Adrenal gland (tissue), 12 donors: ENCODE measurements around the gene GOLGA6D. TPM values are rescaled to one million over a fixed set of nuclear protein-coding genes. Genes with fewer than 3 reads are reported as not detected.
A peak's percentile ranks its signal among the peaks of the same experiment; 100 is the strongest.

Source experiments
- DNase-seq, 7 donors: peaks; one replicate each; pipeline ENCODE4 v3.0.0-alpha.2; 2019 to 2020
- H3K27ac ChIP-seq, 5 donors: fragments of 200-600 bp; sonication (generic) in 4 of 5; 1 replicate in 3 of 5; 2 replicates in 2 of 5; pipeline versions ENCODE4 v1.5.1 to v1.8.0; 2016 to 2020; ENCODE audit warnings: mild to moderate bottlenecking in 1 of 5
- H3K27me3 ChIP-seq: fragments of 200-600 bp; 2 replicates; pipeline ENCODE4 v1.8.0; 2021
- H3K36me3 ChIP-seq, 2 donors: fragments of 200-600 bp; replicated peaks in 1 of 2; 1 replicate in 1 of 2; 2 replicates in 1 of 2; pipeline versions ENCODE4 v1.5.1 to v1.8.0; 2018 to 2022
- H3K4me1 ChIP-seq, 2 donors: fragments of 200-600 bp; replicated peaks in 1 of 2; 1 replicate in 1 of 2; 2 replicates in 1 of 2; pipeline versions ENCODE4 v1.5.1 to v1.8.0; 2018 to 2021
- H3K4me3 ChIP-seq, 4 donors: fragments of 200-600 bp; sonication (generic) in 3 of 4; one replicate each; pipeline ENCODE4 v1.5.1; 2016 to 2018
- H3K9me3 ChIP-seq, 3 donors: fragments of 200-600 bp; sonication (generic) in 1 of 3; replicated peaks in 1 of 3; 1 replicate in 2 of 3; 2 replicates in 1 of 3; pipeline versions ENCODE4 v1.5.1 to v1.8.0; 2016 to 2021
- CTCF ChIP-seq, 6 experiments: fragments of 450-650 bp in 4 of 6; fragments of 200-600 bp in 2 of 6; sonication (generic) in 1 of 6; IDR thresholded peaks; 1 replicate in 5 of 6; 2 replicates in 1 of 6; pipeline versions ENCODE4 v1.5.1 to v1.8.0; 2016 to 2021; ENCODE audit warnings: antibody characterized with exemption in 6 of 6, mild to moderate bottlenecking in 2 of 6, moderate library complexity in 1 of 6
- POLR2A ChIP-seq, 2 donors: fragments of 450-650 bp; IDR thresholded peaks; one replicate each; pipeline ENCODE4 v1.6.1; 2017; ENCODE audit warnings: antibody characterized with exemption in 2 of 2, mild to moderate bottlenecking in 2 of 2, moderate library complexity in 1 of 2
- WGBS, 4 donors: extraction: QIAGEN DNeasy Blood & Tissue Kit in 2 of 4; methylation state at CpG; one replicate each; pipeline versions ENCODE4 v1.1.5 to v1.1.7; 2013 to 2017; 5-methylcytosine and 5-hydroxymethylcytosine counted together
- intact Hi-C, 2 donors: fragments of 100-400 bp; cut with DNase I; formaldehyde crosslinking; loops; one replicate each; pipeline versions ENCODE4 v1.14.1 to v1.15.0; 2022 to 2023
- polyA plus RNA-seq, 3 donors: library from polyadenylated mRNA; stranded (reverse); fragments of 200-250 nt in 2 of 3; fragments of 350-450 nt in 1 of 3; fragmentation: Illumina TruSeq in 1 of 3; extraction: RNeasy Lipid Tissue Mini Kit (QIAGEN cat#74804) in 1 of 3; gene quantifications; one replicate each; pipeline ENCODE4 v1.2.3, GENCODE V29; 2013 to 2014
- total RNA-seq, 9 donors: library from RNA; depleted of rRNA in 4 of 9; stranded (reverse); fragments of >200 nt in 4 of 9; fragments of 120-200 nt in 1 of 9; fragmentation: NEBNext Ultra II Directional in 1 of 9; extraction: Animal tissue kit (Norgen Biotek cat#: 25700) in 1 of 9; gene quantifications; one replicate each; pipeline versions ENCODE4 v1.1.0 to v1.2.4, GENCODE V29; 2013 to 2023
- donor health status: healthy with polysubstance abuse.
- donor health status: Bipolar disorder and iron deficiency.
- donor health status: DM: yes; HTN: yes; CAD: no.
- donor health status: DM: no; HTN: no; CAD: no.
- donor health status: DM: no; HTN: no; CAD: no.
- donor health status: DM: yes; HTN: yes; CAD: no.

Gene GOLGA6D
- total and polyA plus RNA-seq, 12 donors: 0.08 to 0.22 (median 0.15) TPM; not detected in 9

DNA sequence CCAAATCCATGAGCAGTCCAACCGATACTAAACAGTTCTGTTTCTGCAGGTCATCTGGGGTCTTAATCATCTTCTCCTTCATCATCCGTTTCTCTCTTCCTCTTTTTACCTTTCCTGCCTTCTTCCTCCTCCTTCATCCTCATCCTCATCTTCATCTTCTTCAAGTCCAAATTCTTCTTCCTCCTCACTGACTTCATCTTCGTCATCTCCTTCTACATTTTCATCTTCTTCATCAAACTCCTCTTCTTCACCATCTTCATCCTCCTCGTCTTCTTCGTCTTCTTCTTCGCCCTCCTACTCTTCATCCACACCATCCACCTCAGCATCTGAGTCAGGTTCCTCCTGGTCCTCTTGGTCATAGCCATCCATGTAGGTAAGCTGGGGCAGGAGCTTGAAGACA is 39.1 kb downstream of the GOLGA6D start:
- no peak for DNase-seq
- Histone ChIP-seq H3K4me1 (peaks cover 0 to 4% of the 10 kb centered on the region in 2 donors), H3K36me3 (no peaks in the 10 kb centered on the region), H3K9me3 (no peaks in the 10 kb centered on the region), H3K27me3 (no peaks in the 10 kb centered on the region), H3K27ac (no peak overlapping the region), H3K4me3 (no peak overlapping the region)
- TF ChIP-seq CTCF (IDR thresholded peaks at IDR 0.05) (no peak), POLR2A (IDR thresholded peaks at IDR 0.05) (no peak)
- intact Hi-C loops: no loop called here
- WGBS, 4 donors: 87 to 92% (median 89%) methylated on average over 6 of the region's 6 CpGs

- intact Hi-C loops: no loop called here
- no peak overlapping the region for H3K27ac ChIP-seq
- no peaks in the 10 kb centered on the region for H3K27me3 ChIP-seq
- DNase-seq: peak in 1 of 7 donors; percentile 17
- WGBS, 4 donors: 85 to 92% (median 91%) methylated on average over 4 of the region's 4 CpGs
- no peaks in the 10 kb centered on the region for H3K9me3 ChIP-seq
- no peak for TF ChIP-seq POLR2A (IDR thresholded peaks at IDR 0.05)
- TF ChIP-seq CTCF (IDR thresholded peaks at IDR 0.05): no peak
- H3K4me3 ChIP-seq: no peak overlapping the region
- H3K36me3 ChIP-seq: no peaks in the 10 kb centered on the region
- H3K4me1 ChIP-seq: peaks cover 0 to 4% of the 10 kb centered on the region in 2 donors
Observed at GRCh38 chr15:75325922-75326321, 43.3 kb downstream of the GOLGA6D start.

GRCh38 chr15:75327005-75327404 is 44.4 kb downstream of the GOLGA6D start:
- Histone ChIP-seq H3K9me3 (no peaks in the 10 kb centered on the region), H3K27me3 (no peaks in the 10 kb centered on the region), H3K27ac (no peak overlapping the region), H3K36me3 (no peaks in the 10 kb centered on the region), H3K4me3 (no peak overlapping the region), H3K4me1 (peaks cover 0 to 4% of the 10 kb centered on the region in 2 donors)
- 82 to 94% (median 88%) methylated on average over 4 of the region's 4 CpGs for WGBS, 4 donors
- intact Hi-C loops: no loop called here
- no peak for DNase-seq
- TF ChIP-seq POLR2A (IDR thresholded peaks at IDR 0.05): no peak

- Histone ChIP-seq H3K27ac (no peak overlapping the region), H3K9me3 (no peaks in the 10 kb centered on the region), H3K36me3 (no peaks in the 10 kb centered on the region), H3K4me3 (no peak overlapping the region), H3K4me1 (peaks cover 0 to 4% of the 10 kb centered on the region in 2 donors), H3K27me3 (no peaks in the 10 kb centered on the region)
- no peak for DNase-seq
- TF ChIP-seq CTCF (IDR thresholded peaks at IDR 0.05) (no peak), POLR2A (IDR thresholded peaks at IDR 0.05) (no peak)
- WGBS, 4 donors: 40 to 95% (median 81%) methylated on average over 1 to 3 of the region's 3 CpGs
- intact Hi-C loops: no loop called here
Observed at GRCh38 chr15:75327491-75327890, 44.9 kb downstream of the GOLGA6D start.

- no peak overlapping the region for H3K4me3 ChIP-seq
- TF ChIP-seq CTCF (IDR thresholded peaks at IDR 0.05) (no peak), POLR2A (IDR thresholded peaks at IDR 0.05) (no peak)
- DNase-seq: no peak
- no peak overlapping the region for H3K27ac ChIP-seq
- H3K4me1 ChIP-seq: no peaks in the 10 kb centered on the region
- WGBS, 4 donors: 76 to 87% (median 81%) methylated on average over 7 to 10 of the region's 10 CpGs
- intact Hi-C loops: no loop called here
- H3K9me3 ChIP-seq: no peaks in the 10 kb centered on the region
- no peaks in the 10 kb centered on the region for H3K27me3 ChIP-seq
- H3K36me3 ChIP-seq: no peaks in the 10 kb centered on the region
Observed at GRCh38 chr15:75328493-75329314, 46.1 kb downstream of the GOLGA6D start.
